Fibroblast of the aortic adventitia (primary cell): Measurements from ENCODE around the gene DRC1. TPM values are rescaled to one million over a fixed set of nuclear protein-coding genes. Genes with fewer than 3 reads are reported as not detected.

Experiments used
- DNase-seq: peaks from one replicate; pipeline ENCODE4 v3.0.0-alpha.2; 2010; ENCODE audit warnings: low read depth
- H3K4me3 ChIP-seq: 2 replicates; pipeline ENCODE4 v1.5.1; 2011; ENCODE audit warnings: low read depth, mild to moderate bottlenecking, control low read depth, low read length, moderate library complexity
- CTCF ChIP-seq: IDR thresholded peaks from 2 replicates; pipeline ENCODE4 v1.5.1; 2011; ENCODE audit warnings: mild to moderate bottlenecking, low read length, control low read depth, inconsistent platforms; ENCODE audit not compliant: insufficient read depth
- total RNA-seq: library from RNA; depleted of rRNA; stranded (reverse); fragments of >200 nt; gene quantifications from 2 replicates; pipeline ENCODE4 v1.2.3, GENCODE V29; 2012; ENCODE audit warnings: low replicate concordance

DRC1 gene
- total RNA-seq, 1 donor, result not detected

GRCh38 chr2:26491563-26492167, 89.9 kb downstream of the DRC1 start:
- no peak for DNase-seq
- TF ChIP-seq CTCF, result no peak
- no peak overlapping the region for H3K4me3 ChIP-seq

- no peak for TF ChIP-seq CTCF
- H3K4me3 ChIP-seq, result no peak overlapping the region
- no peak for DNase-seq
Measured at GRCh38 chr2:26492749-26493515, 91.2 kb downstream of the DRC1 start.

DNA sequence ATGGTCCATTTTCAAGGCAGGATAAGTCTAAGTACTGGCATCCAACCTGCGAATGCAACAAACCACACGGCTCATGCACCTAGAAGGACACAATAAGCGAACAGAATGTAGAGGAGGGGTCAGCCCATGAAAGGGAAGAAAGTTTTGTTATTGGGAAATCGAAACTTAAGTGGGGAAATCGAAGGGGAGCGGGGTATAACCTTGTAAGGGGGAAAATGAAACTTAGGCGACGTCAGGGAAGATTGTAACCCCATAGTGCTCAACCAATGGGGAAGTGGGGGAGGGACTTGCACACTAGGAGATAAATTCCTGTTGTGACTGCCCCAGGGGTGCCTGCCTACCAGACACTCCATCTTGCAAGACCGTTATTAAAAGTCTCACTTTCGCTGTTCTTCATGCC, 91.8 kb downstream of the DRC1 start:
- TF ChIP-seq CTCF, result no peak
- no peak for DNase-seq
- H3K4me3 ChIP-seq, result no peak overlapping the region

- no peak for TF ChIP-seq CTCF
- DNase-seq, result no peak
- H3K4me3 ChIP-seq, result no peak overlapping the region
Measured at GRCh38 chr2:26494199-26494598, 92.5 kb downstream of the DRC1 start.

DNA sequence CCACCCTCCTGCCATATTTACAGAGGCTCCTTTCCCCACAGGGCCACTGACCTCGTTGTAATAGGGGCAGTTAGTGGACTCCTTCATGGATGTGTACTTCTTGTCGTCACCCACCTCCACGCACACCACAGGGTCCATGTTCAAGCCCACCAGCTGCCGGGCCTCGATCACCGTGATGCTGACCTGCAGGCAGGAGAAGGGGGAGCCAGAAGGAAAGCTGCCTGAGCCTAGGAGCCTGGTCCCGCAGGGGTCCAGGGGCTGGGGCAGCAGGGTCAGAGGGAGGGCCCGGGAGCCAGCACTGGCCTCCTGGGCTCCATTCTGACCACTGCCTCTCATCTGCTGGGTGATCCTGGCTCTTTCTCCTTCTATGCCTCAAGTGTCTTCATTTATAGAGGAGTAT, 93.2 kb downstream of the DRC1 start:
- DNase-seq, result no peak
- H3K4me3 ChIP-seq, result no peak overlapping the region
- no peak for TF ChIP-seq CTCF

DNA sequence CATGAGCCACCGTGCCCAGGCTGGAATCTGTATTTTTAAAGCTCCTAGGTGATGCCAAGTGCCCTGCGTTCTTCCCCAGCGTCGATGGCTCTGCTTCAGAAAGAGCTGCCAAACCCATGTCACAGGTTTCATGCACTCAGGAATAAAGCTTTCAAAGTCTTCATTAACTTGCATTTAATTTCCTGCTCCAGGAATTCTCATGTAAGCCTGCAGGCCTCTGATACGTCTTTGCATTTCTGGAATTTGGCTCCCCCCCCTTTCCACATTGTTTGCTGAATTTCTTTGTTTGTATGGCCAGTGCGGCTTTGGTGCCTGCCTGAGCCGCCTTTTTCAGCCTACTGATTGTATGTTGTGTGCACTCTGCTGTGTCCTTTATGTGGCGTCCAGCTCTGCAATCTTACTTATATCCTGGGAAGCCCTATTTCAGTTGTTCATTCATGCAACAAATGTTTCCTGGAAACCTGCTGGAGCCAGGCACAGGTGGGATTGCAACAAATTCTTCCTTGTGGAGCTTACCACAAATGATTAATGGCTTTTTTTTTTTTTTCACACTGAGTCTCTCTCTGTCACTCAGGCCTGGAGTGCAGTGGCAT, 94.1 kb downstream of the DRC1 start:
- DNase-seq, result no peak
- no peak overlapping the region for H3K4me3 ChIP-seq
- no peak for TF ChIP-seq CTCF
